Endothelial cell (in vitro differentiated cells): ENCODE data around the gene RPRM. TPM values are rescaled to one million over a fixed set of nuclear protein-coding genes. Genes with fewer than 3 reads are reported as not detected.
A peak's percentile ranks its signal among the peaks of the same experiment; 100 is the strongest.

Experiments
- DNase-seq: peaks from one replicate; pipeline ENCODE4 v3.0.0; 2021; ENCODE audit warnings: low spot score
- H3K27ac Mint-ChIP-seq: one replicate; pipeline ENCODE4 v1.8.0; 2021; ENCODE audit warnings: mixed read lengths, inconsistent platforms; ENCODE audit not compliant: unreplicated experiment
- H3K27me3 Mint-ChIP-seq: one replicate; pipeline ENCODE4 v1.8.0; 2021; ENCODE audit warnings: mild to moderate bottlenecking, moderate library complexity, mixed read lengths, inconsistent platforms; ENCODE audit not compliant: unreplicated experiment
- H3K36me3 Mint-ChIP-seq: one replicate; pipeline ENCODE4 v1.8.0; 2021; ENCODE audit warnings: mild to moderate bottlenecking, low read depth, mixed read lengths, inconsistent platforms; ENCODE audit not compliant: unreplicated experiment
- H3K4me1 Mint-ChIP-seq: one replicate; pipeline ENCODE4 v1.8.0; 2021; ENCODE audit warnings: mild to moderate bottlenecking, mixed read lengths, inconsistent platforms; ENCODE audit not compliant: unreplicated experiment
- H3K4me3 Mint-ChIP-seq: one replicate; pipeline ENCODE4 v1.8.0; 2021; ENCODE audit warnings: mild to moderate bottlenecking, mixed read lengths, inconsistent platforms; ENCODE audit not compliant: unreplicated experiment
- H3K9me3 Mint-ChIP-seq: one replicate; pipeline ENCODE4 v1.8.0; 2021; ENCODE audit warnings: mixed read lengths, inconsistent platforms; ENCODE audit not compliant: unreplicated experiment
- CTCF ChIP-seq: fragments of 200-600 bp; sonication (generic); IDR thresholded peaks from one replicate; pipeline ENCODE4 v1.5.0; 2021; ENCODE audit warnings: antibody characterized with exemption; ENCODE audit not compliant: unreplicated experiment
- total RNA-seq: library from RNA; stranded (reverse); fragmentation: NEBNext Ultra II Directional; extraction: Animal tissue kit (Norgen Biotek cat#: 25700); gene quantifications from one replicate; pipeline ENCODE4 v1.2.1, GENCODE V29; 2021; ENCODE audit not compliant: unreplicated experiment

The RPRM gene
- total RNA-seq, 1 donor from 2014 or later: 6.4 TPM

DNA sequence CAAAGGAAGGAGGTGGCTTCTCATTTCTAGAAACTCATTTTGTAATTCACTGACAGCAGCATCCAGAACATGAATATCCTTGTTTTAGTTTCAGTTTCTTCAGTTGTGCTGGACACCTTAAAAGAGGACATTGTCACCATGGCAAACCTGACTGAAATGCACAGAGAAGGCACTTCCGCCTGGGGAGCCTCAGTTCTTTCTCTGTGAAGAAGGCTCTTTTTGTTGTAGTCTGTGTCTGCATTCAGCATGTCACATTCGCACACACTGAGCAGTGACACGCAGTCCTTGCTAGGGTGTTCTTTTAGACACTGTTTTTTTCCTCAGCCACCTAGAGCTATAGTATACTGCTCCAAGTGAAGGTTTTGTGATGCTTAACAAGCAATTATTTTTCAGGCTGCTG lies 9.5 kb upstream of the RPRM start:
- Mint-ChIP-seq H3K27me3 (no peaks in the 10 kb centered on the region), H3K4me3 (no peak overlapping the region), H3K27ac (no peak overlapping the region), H3K36me3 (no peaks in the 10 kb centered on the region), H3K4me1 (no peaks in the 10 kb centered on the region), H3K9me3 (no peaks in the 10 kb centered on the region)
- no peak for DNase-seq
- no peak for TF ChIP-seq CTCF

DNA sequence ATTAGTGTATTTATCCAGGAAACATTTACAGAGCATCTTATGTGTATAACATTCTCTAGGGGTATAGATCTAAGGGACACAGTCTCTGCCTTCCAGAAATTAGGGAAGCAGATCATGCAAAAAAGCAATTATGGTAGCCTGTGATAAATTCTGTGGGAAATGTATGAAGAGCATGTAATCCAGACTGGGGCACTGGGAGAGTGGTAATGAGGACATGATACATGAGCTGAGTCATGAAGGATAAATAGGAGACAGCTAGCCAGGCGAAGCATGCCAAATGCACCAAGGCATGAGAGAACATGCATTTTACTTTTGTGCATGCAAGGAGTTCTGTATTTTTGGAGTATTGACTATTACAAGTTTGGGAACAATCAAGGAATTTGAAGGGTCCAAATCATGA lies 8.9 kb upstream of the RPRM start:
- Mint-ChIP-seq H3K36me3 (no peaks in the 10 kb centered on the region), H3K27me3 (no peaks in the 10 kb centered on the region), H3K4me3 (no peak overlapping the region), H3K9me3 (no peaks in the 10 kb centered on the region), H3K27ac (no peak overlapping the region), H3K4me1 (peaks cover 1% of the 10 kb centered on the region)
- DNase-seq: no peak
- TF ChIP-seq CTCF: no peak

GRCh38 chr2:153479573-153479972 lies 1.0 kb upstream of the RPRM start:
- Mint-ChIP-seq H3K27ac (peak overlapping the region; percentile 68), H3K36me3 (no peaks in the 10 kb centered on the region), H3K9me3 (no peaks in the 10 kb centered on the region), H3K4me3 (peak overlapping the region; percentile 91), H3K27me3 (peaks cover 3% of the 10 kb centered on the region), H3K4me1 (peaks cover 41% of the 10 kb centered on the region)
- DNase-seq: no peak
- no peak for TF ChIP-seq CTCF

GRCh38 chr2:153477636-153478288 lies 800 bp downstream of the RPRM start:
- H3K27ac Mint-ChIP-seq: peak overlapping the region; percentile 50
- peaks cover 3% of the 10 kb centered on the region for H3K27me3 Mint-ChIP-seq
- no peaks in the 10 kb centered on the region for H3K36me3 Mint-ChIP-seq
- peak overlapping the region; percentile 93 for H3K4me3 Mint-ChIP-seq
- TF ChIP-seq CTCF: peak; percentile 7
- peaks cover 45% of the 10 kb centered on the region for H3K4me1 Mint-ChIP-seq
- no peaks in the 10 kb centered on the region for H3K9me3 Mint-ChIP-seq
- DNase-seq: peak; percentile 24

DNA sequence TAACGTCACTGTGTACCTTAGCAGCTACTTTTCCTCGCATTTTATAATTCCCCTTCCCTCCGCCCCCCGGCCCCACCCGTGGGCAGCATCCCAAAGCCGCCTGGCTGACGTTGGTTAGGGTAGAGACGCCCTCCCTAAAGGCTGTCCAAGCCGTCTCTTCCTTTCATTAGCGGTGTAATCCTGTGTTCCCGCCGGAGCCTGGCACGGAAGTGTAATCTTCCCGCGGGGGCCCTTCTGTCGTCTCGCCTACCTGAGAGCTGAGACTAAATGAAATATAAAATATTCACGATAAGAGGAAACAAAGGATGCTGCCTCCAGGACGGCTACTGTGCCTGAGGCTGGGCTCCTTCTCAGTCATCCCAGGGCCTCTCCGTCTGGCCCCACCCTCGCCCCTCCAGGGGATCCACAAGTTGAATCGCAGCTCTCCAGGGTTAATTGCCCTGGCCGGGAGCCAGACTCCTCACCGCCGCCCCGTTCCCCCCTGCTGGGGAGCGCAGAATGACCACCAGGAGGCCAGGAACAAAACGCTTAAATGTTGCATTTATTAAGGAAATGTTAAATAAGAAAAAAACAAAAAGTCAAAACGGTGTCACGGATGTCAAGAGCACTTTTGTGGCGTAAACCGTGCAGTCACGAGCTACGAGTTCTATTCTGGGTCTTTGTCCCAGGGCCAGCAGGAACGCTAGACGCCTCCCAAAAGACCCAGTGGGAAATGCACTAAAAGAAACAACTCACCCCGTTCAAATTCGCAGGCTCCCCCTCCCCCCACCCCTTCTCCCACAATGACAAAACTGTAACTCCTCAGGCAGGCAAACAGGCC lies 1.5 kb downstream of the RPRM start:
- DNase-seq: peak; percentile 37
- Mint-ChIP-seq H3K4me3 (peak overlapping the region; percentile 93), H3K9me3 (no peaks in the 10 kb centered on the region), H3K27ac (peak overlapping the region; percentile 40), H3K36me3 (no peaks in the 10 kb centered on the region), H3K4me1 (peaks cover 39% of the 10 kb centered on the region), H3K27me3 (peaks cover 3% of the 10 kb centered on the region)
- peak; percentile 54 for TF ChIP-seq CTCF
